ENCODE measurements around the gene LMO3. TPM values are rescaled to one million over a fixed set of nuclear protein-coding genes. Genes with fewer than 3 reads are reported as not detected.
A peak's percentile ranks its signal among the peaks of the same experiment; 100 is the strongest.

The LMO3 gene
- 1.5 TPM for total RNA-seq
- long read RNA-seq, partial matches to known transcripts = 0 of 1 reads
- long read RNA-seq, other reads (novel, unspliced or antisense) = 0 of 1 reads

- H3K36me3 ChIP-seq = no peaks in the 10 kb centered on the region
- no peaks in the 10 kb centered on the region for H3K9me3 ChIP-seq (replicated peaks)
- no peak for TF ChIP-seq CTCF (IDR thresholded peaks at IDR 0.05; ENCODE audit: borderline replicate concordance)
- peak within 1 kb of the TSS; percentile 66 for H3K4me3 ChIP-seq
- H3K4me1 ChIP-seq = peaks cover 23% of the 10 kb centered on the region
- DNase-seq = no peak
- peak within 1 kb of the TSS; percentile 76 for H3K27ac ChIP-seq (replicated peaks)
- intact Hi-C loops (cut with micrococcal nuclease) = no loop called here
- H3K27me3 ChIP-seq (ENCODE audit: low read depth) = peaks cover 72% of the 10 kb centered on the region
Measured at GRCh38 chr12:16606117-16606200, at the start of gene LMO3. TSS of gene LMO3 (minus strand) at chr12:16606162. CDS start at chr12:16600860, 5,302 bp downstream.

- Histone ChIP-seq H3K36me3 (no peaks in the 10 kb centered on the region), H3K4me3 (no peak overlapping the region), H3K9me3 (replicated peaks) (no peaks in the 10 kb centered on the region), H3K27ac (replicated peaks) (no peak overlapping the region), H3K27me3 (ENCODE audit: low read depth) (no peaks in the 10 kb centered on the region), H3K4me1 (no peaks in the 10 kb centered on the region)
- intact Hi-C loops (cut with micrococcal nuclease) = no loop called here
- DNase-seq = no peak
- no peak for TF ChIP-seq CTCF (IDR thresholded peaks at IDR 0.05; ENCODE audit: borderline replicate concordance)
Measured at GRCh38 chr12:16636435-16637055, 30.6 kb upstream of the LMO3 start.

GRCh38 chr12:16634786-16635185 is 28.8 kb upstream of the LMO3 start:
- H3K4me3 ChIP-seq = no peak overlapping the region
- TF ChIP-seq CTCF (IDR thresholded peaks at IDR 0.05; ENCODE audit: borderline replicate concordance) = no peak

GRCh38 chr12:16626991-16627390 is 21.0 kb upstream of the LMO3 start:
- no peak overlapping the region for H3K27ac ChIP-seq (replicated peaks)
- TF ChIP-seq CTCF (IDR thresholded peaks at IDR 0.05; ENCODE audit: borderline replicate concordance) = no peak
- no peaks in the 10 kb centered on the region for H3K27me3 ChIP-seq (ENCODE audit: low read depth)
- no peak for DNase-seq
- intact Hi-C loops (cut with micrococcal nuclease) = no loop called here
- H3K9me3 ChIP-seq (replicated peaks) = no peaks in the 10 kb centered on the region
- H3K4me1 ChIP-seq = no peaks in the 10 kb centered on the region
- H3K36me3 ChIP-seq = no peaks in the 10 kb centered on the region
- H3K4me3 ChIP-seq = no peak overlapping the region

More at GRCh38 chr12:16634786-16635185, 28.8 kb upstream of the LMO3 start:
- no peaks in the 10 kb centered on the region for H3K27me3 ChIP-seq (ENCODE audit: low read depth)
- no peak overlapping the region for H3K27ac ChIP-seq (replicated peaks)
- DNase-seq = no peak
- H3K9me3 ChIP-seq (replicated peaks) = no peaks in the 10 kb centered on the region
- intact Hi-C loops (cut with micrococcal nuclease) = no loop called here
- H3K36me3 ChIP-seq = no peaks in the 10 kb centered on the region
- H3K4me1 ChIP-seq = no peaks in the 10 kb centered on the region

GRCh38 chr12:16622338-16622737 is 16.4 kb upstream of the LMO3 start:
- peaks cover 9% of the 10 kb centered on the region for H3K9me3 ChIP-seq (replicated peaks)
- H3K36me3 ChIP-seq = no peaks in the 10 kb centered on the region
- no peak overlapping the region for H3K27ac ChIP-seq (replicated peaks)
- H3K4me1 ChIP-seq = no peaks in the 10 kb centered on the region
- no peaks in the 10 kb centered on the region for H3K27me3 ChIP-seq (ENCODE audit: low read depth)
- no peak overlapping the region for H3K4me3 ChIP-seq
- DNase-seq = no peak
- intact Hi-C loops (cut with micrococcal nuclease) = no loop called here
- TF ChIP-seq CTCF (IDR thresholded peaks at IDR 0.05; ENCODE audit: borderline replicate concordance) = no peak

GRCh38 chr12:16619537-16619936 is 13.6 kb upstream of the LMO3 start:
- no peak for TF ChIP-seq CTCF (IDR thresholded peaks at IDR 0.05; ENCODE audit: borderline replicate concordance)
- Histone ChIP-seq H3K27ac (replicated peaks) (no peak overlapping the region), H3K27me3 (ENCODE audit: low read depth) (no peaks in the 10 kb centered on the region), H3K36me3 (no peaks in the 10 kb centered on the region), H3K9me3 (replicated peaks) (peaks cover 9% of the 10 kb centered on the region), H3K4me3 (no peak overlapping the region), H3K4me1 (no peaks in the 10 kb centered on the region)
- DNase-seq = no peak
- intact Hi-C loops (cut with micrococcal nuclease) = no loop called here

Data from left ventricle myocardium inferior (tissue), 1 donor.